Motor neuron (in vitro differentiated cells): ENCODE measurements around the gene GP5. TPM values are rescaled to one million over a fixed set of nuclear protein-coding genes. Genes with fewer than 3 reads are reported as not detected.

Experiments used
- ATAC-seq, 8 experiments: fragments of 200-7000 bp; cut with Tn5 transposase; replicated peaks in 6 of 8; 2 replicates each; pipeline ENCODE4 v1.8.0; 2021; ENCODE audit warnings: mild to moderate bottlenecking in 8 of 8, moderate library complexity in 8 of 8
- H3K27ac ChIP-seq, 2 donors: fragments of 250-450 bp; sonication (Bioruptor Pico); 2 replicates each; pipeline ENCODE4 v1.9.0; 2021; ENCODE audit warnings: antibody characterized with exemption in 2 of 2, mild to moderate bottlenecking in 2 of 2, moderate library complexity in 1 of 2
- H3K4me1 ChIP-seq, 2 donors: fragments of 250-450 bp; sonication (Bioruptor Pico); replicated peaks in 1 of 2; 2 replicates each; pipeline ENCODE4 v1.6.1; 2021; ENCODE audit warnings: antibody characterized with exemption in 2 of 2, mild to moderate bottlenecking in 2 of 2, moderate library complexity in 1 of 2
- H3K4me3 ChIP-seq, 5 donors: fragments of 250-450 bp; sonication (Bioruptor Pico); 2 replicates each; pipeline ENCODE4 v1.9.0; 2021; ENCODE audit warnings: antibody characterized with exemption in 5 of 5, mild to moderate bottlenecking in 5 of 5, moderate library complexity in 4 of 5
- WGBS, 10 experiments: fragments of 450-650 bp; shearing (Covaris generic); methylation state at CpG; one replicate each; pipeline ENCODE4 v1.0.0; 2022; 5-methylcytosine and 5-hydroxymethylcytosine counted together
- in situ Hi-C, 9 experiments: fragments of 400-800 bp; cut with MboI; loops; one replicate each; pipeline ENCODE4 v1.15.0; 2021; ENCODE audit warnings: low sequenced_read_pairs in 9 of 9, low pct_unique_long_range_greater_than_20kb in 2 of 9; ENCODE audit not compliant: unreplicated experiment in 9 of 9
- total RNA-seq, 8 experiments: library from RNA; unstranded; fragments of 300-600 nt; gene quantifications; 2 replicates each; pipeline versions ENCODE4 v1.2.3 to v1.2.4, GENCODE V29; 2022

Gene GP5, protein sequence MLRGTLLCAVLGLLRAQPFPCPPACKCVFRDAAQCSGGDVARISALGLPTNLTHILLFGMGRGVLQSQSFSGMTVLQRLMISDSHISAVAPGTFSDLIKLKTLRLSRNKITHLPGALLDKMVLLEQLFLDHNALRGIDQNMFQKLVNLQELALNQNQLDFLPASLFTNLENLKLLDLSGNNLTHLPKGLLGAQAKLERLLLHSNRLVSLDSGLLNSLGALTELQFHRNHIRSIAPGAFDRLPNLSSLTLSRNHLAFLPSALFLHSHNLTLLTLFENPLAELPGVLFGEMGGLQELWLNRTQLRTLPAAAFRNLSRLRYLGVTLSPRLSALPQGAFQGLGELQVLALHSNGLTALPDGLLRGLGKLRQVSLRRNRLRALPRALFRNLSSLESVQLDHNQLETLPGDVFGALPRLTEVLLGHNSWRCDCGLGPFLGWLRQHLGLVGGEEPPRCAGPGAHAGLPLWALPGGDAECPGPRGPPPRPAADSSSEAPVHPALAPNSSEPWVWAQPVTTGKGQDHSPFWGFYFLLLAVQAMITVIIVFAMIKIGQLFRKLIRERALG
- total RNA-seq = 1 to 10 TPM in 2 of 8 experiments, under 1 TPM in 6; 0.05 to 4.0 (median 0.39) TPM

DNA sequence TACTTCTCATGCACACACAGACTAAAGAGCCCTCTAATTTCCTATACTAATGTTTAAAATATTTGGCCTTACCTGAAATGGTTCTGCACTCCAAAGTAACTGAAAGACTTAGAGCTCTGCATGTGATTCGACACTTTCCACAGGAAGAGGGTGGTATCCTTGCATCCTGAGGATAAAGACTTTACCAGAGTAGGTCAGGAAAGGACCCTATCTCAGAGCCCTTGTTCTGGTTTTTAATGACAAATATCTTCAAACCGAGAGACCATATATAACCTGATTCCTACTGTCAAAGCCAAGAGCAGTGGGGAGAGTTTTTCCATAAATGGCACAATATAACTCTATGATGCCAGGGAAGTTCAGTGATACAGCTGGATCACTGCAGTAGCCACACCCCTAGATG, at the start of gene GP5:
GP5 (minus strand) TSS at position 101 of the 400 bp plus-strand sequence. CDS start 984 bp downstream, outside the sequence.
- ATAC-seq = no peak
- in situ Hi-C loops = loop anchor here in 1 of 9 experiments (10.0 kb wide), 1 partner anchor 64 kb away; no protein-coding TSS in a partner anchor
- 0 to 100% (median 88%) methylated on average over 1 to 2 of the region's 2 CpGs; no CpG with 5 or more reads in 1 of the 10 experiments for WGBS, 10 experiments
- Histone ChIP-seq H3K4me1 (peaks cover 30 to 40% of the 10 kb centered on the region in 2 donors), H3K27ac (no peak within 1 kb of the TSS), H3K4me3 (no peak within 1 kb of the TSS)

DNA sequence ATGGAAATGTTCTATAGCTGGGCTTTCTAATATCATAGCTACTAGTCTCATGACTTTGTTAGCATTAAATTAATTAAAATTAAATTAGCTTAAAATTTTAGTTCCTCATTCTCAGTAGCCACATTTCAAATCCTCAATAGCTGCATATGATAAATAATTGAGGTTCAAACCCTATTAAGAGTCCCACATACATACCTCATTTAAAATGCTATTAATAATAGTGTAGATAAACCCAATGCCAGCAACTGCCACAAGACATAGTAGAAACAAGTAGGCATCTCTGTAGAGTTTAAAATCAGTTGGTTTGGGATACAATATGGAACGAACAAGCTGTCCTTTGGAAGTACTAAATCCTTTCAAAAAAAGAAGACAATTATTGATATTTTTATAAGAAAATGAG, 48.6 kb upstream of the GP5 start:
- Histone ChIP-seq H3K4me3 (no peak overlapping the region), H3K27ac (no peak overlapping the region), H3K4me1 (no peaks in the 10 kb centered on the region)
- in situ Hi-C loops = no loop called here
- no peak for ATAC-seq
- WGBS, 10 experiments = 100% methylated on average over 1 of the region's 1 CpG; no CpG with 5 or more reads in 6 of the 10 experiments

DNA sequence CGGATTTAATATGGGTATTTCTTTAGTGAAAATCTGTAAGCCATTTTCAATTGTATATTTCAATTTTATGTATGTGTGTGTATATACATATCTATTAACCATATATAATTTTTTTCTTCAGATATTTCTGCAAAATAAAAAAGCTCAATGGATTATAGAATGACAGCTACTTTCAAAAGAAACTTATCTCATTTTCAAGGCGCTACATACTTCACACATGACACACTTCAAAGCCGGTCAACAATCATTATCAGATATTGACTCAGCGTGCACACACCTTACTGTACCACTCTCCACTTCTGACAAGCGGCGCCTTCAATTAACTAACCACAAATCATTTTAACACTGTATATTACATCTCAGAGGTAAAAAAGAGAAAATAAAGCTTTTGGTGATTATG, 48.1 kb upstream of the GP5 start:
- no peak overlapping the region for H3K27ac ChIP-seq
- H3K4me1 ChIP-seq = no peaks in the 10 kb centered on the region
- no peak for ATAC-seq
- H3K4me3 ChIP-seq = no peak overlapping the region
- 84 to 100% (median 98%) methylated on average over 3 to 6 of the region's 6 CpGs for WGBS, 10 experiments
- in situ Hi-C loops = no loop called here

DNA sequence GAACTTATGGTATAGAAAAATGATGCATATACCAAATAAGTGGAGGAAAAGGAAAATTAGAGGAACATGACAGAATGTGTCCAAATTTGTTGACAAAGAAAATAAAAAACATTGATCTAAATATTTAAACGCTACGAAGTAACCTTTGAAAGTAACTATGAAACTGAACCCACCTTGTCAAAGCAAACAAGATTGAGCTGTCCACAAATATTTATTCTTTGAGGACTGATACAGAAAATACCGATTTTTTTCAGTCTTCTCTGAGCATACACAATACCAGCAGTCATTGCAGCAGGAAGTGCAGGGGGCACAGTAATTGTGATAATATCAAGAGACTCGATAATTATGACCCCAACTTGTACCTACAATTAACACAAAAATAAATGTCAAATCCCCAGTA, 47.7 kb upstream of the GP5 start:
- in situ Hi-C loops = no loop called here
- no peak overlapping the region for H3K4me3 ChIP-seq
- WGBS, 10 experiments = 85 to 100% (median 92%) methylated on average over 3 to 4 of the region's 4 CpGs
- no peak overlapping the region for H3K27ac ChIP-seq
- H3K4me1 ChIP-seq = no peaks in the 10 kb centered on the region
- no peak for ATAC-seq

DNA sequence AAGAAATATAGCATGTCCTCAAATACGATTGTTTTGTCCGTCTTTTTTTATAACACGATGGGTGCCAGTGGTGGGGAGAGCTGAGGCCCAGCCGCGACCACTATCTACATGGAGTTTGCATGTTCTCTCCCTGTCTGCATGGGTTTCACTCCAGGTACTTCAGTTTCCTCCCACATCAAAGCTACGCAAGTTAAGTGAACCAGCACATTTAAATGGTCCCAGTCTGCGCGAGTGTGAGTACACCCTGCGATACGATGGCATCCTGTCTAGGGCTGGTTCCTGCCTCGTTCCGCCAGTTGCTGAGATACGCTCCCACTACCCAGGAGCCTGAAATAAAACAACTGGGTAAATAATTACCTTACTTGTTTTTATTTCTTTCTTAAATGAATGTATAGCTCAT, 47.1 kb upstream of the GP5 start:
- WGBS, 10 experiments = 93 to 100% (median 97%) methylated on average over 1 to 13 of the region's 13 CpGs; no CpG with 5 or more reads in 1 of the 10 experiments
- Histone ChIP-seq H3K4me3 (no peak overlapping the region), H3K4me1 (no peaks in the 10 kb centered on the region), H3K27ac (no peak overlapping the region)
- no peak for ATAC-seq
- in situ Hi-C loops = no loop called here

DNA sequence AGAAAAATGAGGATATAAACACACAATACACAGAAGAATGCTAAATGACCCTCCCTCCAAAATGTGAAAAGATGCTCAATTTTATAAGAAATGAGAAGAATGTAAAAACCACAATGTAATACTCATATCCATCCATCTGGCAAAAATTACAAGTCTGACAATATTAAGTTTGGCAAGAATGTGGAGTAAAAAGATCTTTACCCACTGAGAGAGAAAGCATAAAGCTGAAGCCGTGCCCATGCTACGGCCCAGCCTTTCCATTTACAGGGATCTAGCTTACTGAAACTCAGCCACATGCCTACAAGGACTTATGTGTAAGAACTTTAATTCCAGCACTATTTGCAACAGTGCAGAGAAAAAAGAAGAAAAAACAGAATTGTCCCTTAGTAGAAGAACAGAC, 44.8 kb upstream of the GP5 start:
- Histone ChIP-seq H3K4me1 (no peaks in the 10 kb centered on the region), H3K4me3 (no peak overlapping the region), H3K27ac (no peak overlapping the region)
- in situ Hi-C loops = no loop called here
- ATAC-seq = no peak
- WGBS, 10 experiments = 38 to 100% (median 98%) methylated on average over 1 to 2 of the region's 2 CpGs; no CpG with 5 or more reads in 2 of the 10 experiments

DNA sequence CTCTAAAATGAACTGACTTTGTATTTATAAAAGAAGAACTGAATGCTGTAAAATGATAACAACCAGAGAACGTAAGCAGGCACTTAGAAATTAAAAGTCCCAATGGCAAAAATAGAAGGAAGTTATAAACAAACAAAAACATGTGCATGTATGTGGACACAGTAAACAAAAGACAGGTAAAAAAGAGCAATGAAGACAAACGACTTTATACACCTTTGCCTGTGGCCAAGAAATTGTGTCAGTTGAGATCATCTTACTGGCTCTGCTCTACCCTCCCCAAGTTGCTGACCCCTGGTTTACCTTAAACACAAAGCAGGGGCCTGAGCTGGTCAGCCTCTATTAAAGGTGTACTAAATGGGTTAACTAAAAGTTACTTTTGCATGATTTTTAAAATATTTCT, 41.7 kb upstream of the GP5 start:
- Histone ChIP-seq H3K4me1 (no peaks in the 10 kb centered on the region), H3K27ac (no peak overlapping the region), H3K4me3 (no peak overlapping the region)
- no peak for ATAC-seq
- WGBS, 10 experiments = 44 to 100% (median 58%) methylated on average over 1 to 2 of the region's 2 CpGs; no CpG with 5 or more reads in 1 of the 10 experiments
- in situ Hi-C loops = no loop called here

DNA sequence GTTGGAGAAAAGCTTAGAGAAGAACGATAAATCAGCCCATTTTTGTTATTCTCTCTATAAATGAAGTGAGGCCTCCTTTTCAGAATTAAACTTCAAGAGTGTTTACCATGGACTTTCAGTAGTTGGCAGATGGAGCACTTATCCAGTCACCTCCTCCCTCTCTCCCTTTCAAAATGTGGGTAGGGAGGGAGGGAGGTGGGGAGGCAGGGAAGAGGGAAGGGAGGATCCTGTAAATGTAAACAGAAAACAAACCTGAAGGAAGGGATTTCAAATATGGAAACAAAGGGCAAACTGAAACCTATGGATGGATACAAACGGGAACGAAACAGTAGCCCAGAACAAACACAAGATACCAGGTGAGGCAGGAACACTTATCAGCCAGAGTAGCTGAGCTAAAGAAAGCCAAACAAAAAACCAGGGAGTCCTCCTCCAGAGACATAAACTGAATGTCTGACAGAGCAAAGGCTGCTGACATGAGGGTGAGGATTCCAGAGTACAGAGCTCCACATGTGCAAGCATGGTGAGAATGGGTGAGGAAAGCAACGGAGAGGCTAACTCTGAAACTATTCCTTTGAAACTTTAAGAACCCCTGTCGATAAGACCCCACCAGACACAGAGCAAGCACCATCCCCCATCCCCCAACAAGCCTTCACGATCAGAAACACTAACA, 41.0 kb upstream of the GP5 start:
- WGBS, 10 experiments = 17 to 96% (median 75%) methylated on average over 1 to 5 of the region's 6 CpGs; no CpG with 5 or more reads in 3 of the 10 experiments
- ATAC-seq = peak in 1 of 8 experiments; percentile 38
- H3K27ac ChIP-seq = no peak overlapping the region
- in situ Hi-C loops = no loop called here
- H3K4me3 ChIP-seq = no peak overlapping the region
- H3K4me1 ChIP-seq = no peaks in the 10 kb centered on the region

DNA sequence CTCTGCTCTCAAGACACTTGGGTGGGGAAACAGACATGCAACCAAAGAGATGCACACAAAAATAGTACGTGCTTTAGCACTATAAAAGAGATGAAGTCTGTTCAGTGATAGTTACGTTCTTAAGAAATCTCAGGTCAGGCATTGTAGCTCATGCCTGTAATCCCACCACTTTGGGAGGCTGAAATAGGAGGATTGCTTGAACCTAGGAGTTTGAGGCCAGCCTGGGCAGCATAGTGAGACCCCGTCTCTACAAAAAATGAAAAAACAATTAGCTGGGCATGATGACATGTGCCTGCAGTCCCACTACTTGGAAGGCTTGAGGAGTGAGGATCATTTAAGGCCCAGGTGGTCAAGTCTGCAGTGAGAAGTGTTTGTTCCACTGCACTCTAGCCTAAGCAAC, 35.4 kb upstream of the GP5 start:
- no peak overlapping the region for H3K27ac ChIP-seq
- no peaks in the 10 kb centered on the region for H3K4me1 ChIP-seq
- ATAC-seq = no peak
- H3K4me3 ChIP-seq = no peak overlapping the region
- in situ Hi-C loops = no loop called here
- whole genome bisulfite sequencing, 10 experiments = 20 to 100% (median 88%) methylated on average over 1 to 3 of the region's 3 CpGs; no CpG with 5 or more reads in 2 of the 10 experiments

DNA sequence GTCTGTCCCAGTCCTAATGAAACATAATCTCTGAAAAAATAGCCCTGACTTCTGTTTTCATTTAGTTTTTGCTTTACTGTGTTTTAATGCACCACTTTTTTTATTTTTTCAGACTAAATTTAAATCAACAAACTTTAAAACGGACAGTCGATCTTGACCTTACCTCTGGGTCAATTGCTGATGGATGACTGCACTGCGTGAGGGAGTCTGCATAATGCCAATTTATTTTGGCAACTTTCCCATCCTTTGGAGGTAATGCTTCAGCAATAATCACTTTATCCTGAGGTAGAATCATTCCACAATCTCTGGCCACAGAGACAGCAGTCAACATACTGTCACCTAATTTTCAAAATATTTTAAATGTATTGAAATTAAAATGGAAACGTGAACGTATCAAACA, 32.5 kb upstream of the GP5 start:
- no peak overlapping the region for H3K4me3 ChIP-seq
- no peaks in the 10 kb centered on the region for H3K4me1 ChIP-seq
- ATAC-seq = no peak
- H3K27ac ChIP-seq = no peak overlapping the region
- in situ Hi-C loops = no loop called here
- WGBS, 10 experiments = 45 to 97% (median 87%) methylated on average over 1 to 5 of the region's 5 CpGs

DNA sequence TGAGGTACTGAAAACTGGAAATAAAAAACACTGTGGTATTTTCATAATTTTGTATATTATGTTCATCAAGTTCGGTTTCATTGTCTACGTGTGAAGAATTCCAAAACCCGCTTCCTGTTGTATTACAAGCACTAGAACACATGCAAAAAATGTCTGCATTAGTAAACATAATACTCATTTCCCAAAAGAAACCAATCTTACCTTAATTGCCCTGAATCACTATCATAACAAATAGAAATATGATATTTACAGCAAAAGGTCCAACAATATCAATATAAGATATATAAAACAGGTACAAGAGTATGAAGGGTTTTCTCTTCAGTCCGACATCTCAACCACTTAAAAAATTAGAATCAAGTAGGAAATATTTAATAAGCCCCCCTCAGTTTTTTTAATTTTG, 26.3 kb upstream of the GP5 start:
- Histone ChIP-seq H3K4me3 (no peak overlapping the region), H3K27ac (no peak overlapping the region), H3K4me1 (no peaks in the 10 kb centered on the region)
- WGBS, 10 experiments = 80 to 100% (median 90%) methylated on average over 1 to 4 of the region's 4 CpGs
- ATAC-seq = no peak
- in situ Hi-C loops = no loop called here

DNA sequence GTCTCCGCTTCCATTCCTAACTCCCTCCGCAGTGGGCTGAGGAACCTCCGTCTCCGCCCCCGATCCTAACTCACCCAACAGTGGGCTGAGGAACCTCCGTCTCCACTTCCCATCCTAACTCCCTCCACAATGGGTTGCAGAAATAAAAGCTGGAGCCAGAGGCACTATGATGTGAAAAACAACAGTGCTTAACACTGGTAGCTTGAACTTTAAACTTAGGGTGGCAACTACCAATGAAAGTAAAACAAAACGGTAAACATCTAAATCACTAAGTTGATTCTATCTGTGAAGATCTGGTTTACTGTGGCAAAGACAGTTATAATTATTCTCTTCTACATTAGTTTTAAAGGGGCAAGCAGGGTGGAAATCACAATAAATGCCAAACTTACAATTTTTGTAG, 25.9 kb upstream of the GP5 start:
- H3K4me1 ChIP-seq = no peaks in the 10 kb centered on the region
- no peak for ATAC-seq
- 81 to 100% (median 100%) methylated on average over 1 to 6 of the region's 7 CpGs for WGBS, 10 experiments
- no peak overlapping the region for H3K27ac ChIP-seq
- H3K4me3 ChIP-seq = no peak overlapping the region
- in situ Hi-C loops = no loop called here

DNA sequence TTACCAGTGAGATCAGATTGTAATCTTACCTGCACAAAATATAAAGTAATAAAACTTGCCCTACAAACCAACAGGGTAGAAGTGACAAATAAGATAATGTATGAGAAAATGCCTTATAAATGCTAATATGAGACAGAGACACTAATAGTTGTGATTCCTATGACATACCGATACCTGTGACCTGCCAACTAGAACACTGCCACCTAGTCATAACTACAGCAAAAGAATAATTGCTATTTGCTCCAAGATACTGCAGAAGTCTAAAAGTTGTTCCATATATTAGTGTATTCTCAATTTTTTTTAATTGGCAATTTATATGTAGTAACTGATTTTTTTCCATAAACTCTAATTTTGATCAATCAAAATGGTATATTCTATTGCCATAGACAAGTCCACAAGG, 25.3 kb upstream of the GP5 start:
- no peaks in the 10 kb centered on the region for H3K4me1 ChIP-seq
- WGBS, 10 experiments = 83 to 100% (median 100%) methylated on average over 1 of the region's 1 CpG; no CpG with 5 or more reads in 2 of the 10 experiments
- no peak overlapping the region for H3K4me3 ChIP-seq
- no peak for ATAC-seq
- no peak overlapping the region for H3K27ac ChIP-seq
- in situ Hi-C loops = no loop called here
